Activated T-cell treated with anti-CD3 and anti-CD28 coated beads for 1 hour (primary cell): ENCODE measurements around the gene AKAP13.
"Not testable (repeated sequence)": the region's sequence is repeated elsewhere in the genome, so short reads cannot be mapped to it uniquely, and the experiment has no call there.

Source experiments
- DNase-seq: peaks from one replicate; pipeline ENCODE4 v3.0.0-alpha.2; 2020; ENCODE audit warnings: low read depth

Gene AKAP13

GRCh38 chr15:85500729-85501128 lies 120.3 kb downstream of the AKAP13 start:
- no peak for DNase-seq

GRCh38 chr15:85501574-85501973 lies 121.2 kb downstream of the AKAP13 start:
- DNase-seq: no peak

GRCh38 chr15:85503151-85503799 lies 122.9 kb downstream of the AKAP13 start:
- no peak for DNase-seq

- peak; percentile 31 for DNase-seq
Measured at GRCh38 chr15:85504749-85505676, 124.6 kb downstream of the AKAP13 start.

GRCh38 chr15:85507114-85507513 lies 126.7 kb downstream of the AKAP13 start:
- no peak for DNase-seq

GRCh38 chr15:85509973-85510372 lies 129.6 kb downstream of the AKAP13 start:
- DNase-seq: no peak

- DNase-seq: no peak
Measured at GRCh38 chr15:85514413-85514812, 134.0 kb downstream of the AKAP13 start.

- no peak for DNase-seq
Measured at GRCh38 chr15:85515212-85515611, 134.8 kb downstream of the AKAP13 start.

- DNase-seq: no peak
Measured at GRCh38 chr15:85517086-85517485, 136.7 kb downstream of the AKAP13 start.

- DNase-seq: no peak
Measured at GRCh38 chr15:85518979-85519761, 138.8 kb downstream of the AKAP13 start.

- no peak for DNase-seq
Measured at GRCh38 chr15:85520650-85521049, 140.2 kb downstream of the AKAP13 start.

- DNase-seq: no peak
Measured at GRCh38 chr15:85523530-85523929, 143.1 kb downstream of the AKAP13 start.

- DNase-seq: no peak
Measured at GRCh38 chr15:85525755-85526154, 145.4 kb downstream of the AKAP13 start.

GRCh38 chr15:85527895-85528294 lies 147.5 kb downstream of the AKAP13 start:
- no peak for DNase-seq

- DNase-seq: no peak
Measured at GRCh38 chr15:85530079-85530478, 149.7 kb downstream of the AKAP13 start.

- DNase-seq: no peak
Measured at GRCh38 chr15:85531083-85531482, 150.7 kb downstream of the AKAP13 start.

- no peak for DNase-seq
Measured at GRCh38 chr15:85532689-85533088, 152.3 kb downstream of the AKAP13 start.

- DNase-seq: no peak
Measured at GRCh38 chr15:85534031-85534430, 153.6 kb downstream of the AKAP13 start.

GRCh38 chr15:85535533-85536330 lies 155.3 kb downstream of the AKAP13 start:
- DNase-seq: not testable (repeated sequence)

- no peak for DNase-seq
Measured at GRCh38 chr15:85536341-85536740, 155.9 kb downstream of the AKAP13 start.

GRCh38 chr15:85539491-85539890 lies 159.1 kb downstream of the AKAP13 start:
- DNase-seq: no peak
